GM18507 (cell line): ENCODE data around the gene BBS5.
"Not testable (repeated sequence)": the region's sequence is repeated elsewhere in the genome, so short reads cannot be mapped to it uniquely, and the experiment has no call there.

Experiments
- DNase-seq: peaks from one replicate; pipeline ENCODE4 v3.0.0; 2011; ENCODE audit warnings: low read depth; ENCODE audit not compliant: insufficient read length; ENCODE audit errors: extremely low spot score
- FAIRE-seq: peaks from 2 replicates; lab custom pipeline; 2011; peaks lifted over from hg19 to GRCh38; lab: Jason Lieb, UNC

BBS5 gene

DNA sequence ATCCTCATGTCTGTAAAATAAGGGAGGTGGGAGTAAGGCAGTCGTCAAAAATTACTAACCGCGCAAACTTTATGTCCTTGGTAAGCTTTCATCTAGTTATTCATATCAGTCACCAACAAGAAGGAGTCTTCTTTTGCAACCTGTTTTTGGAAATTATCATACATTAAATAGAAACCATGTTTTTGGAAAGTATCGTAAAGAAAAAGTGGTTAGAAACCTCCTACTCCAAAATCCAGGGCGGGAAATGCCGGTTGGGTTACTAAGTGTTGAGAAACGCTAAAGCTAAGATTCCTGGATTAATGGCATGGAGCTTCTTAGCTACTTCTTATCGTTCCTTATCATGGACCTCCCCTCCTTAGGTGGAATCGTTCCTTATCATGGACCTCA lies 778 bp downstream of the BBS5 start:
- FAIRE-seq = no peak
- no peak for DNase-seq

DNA sequence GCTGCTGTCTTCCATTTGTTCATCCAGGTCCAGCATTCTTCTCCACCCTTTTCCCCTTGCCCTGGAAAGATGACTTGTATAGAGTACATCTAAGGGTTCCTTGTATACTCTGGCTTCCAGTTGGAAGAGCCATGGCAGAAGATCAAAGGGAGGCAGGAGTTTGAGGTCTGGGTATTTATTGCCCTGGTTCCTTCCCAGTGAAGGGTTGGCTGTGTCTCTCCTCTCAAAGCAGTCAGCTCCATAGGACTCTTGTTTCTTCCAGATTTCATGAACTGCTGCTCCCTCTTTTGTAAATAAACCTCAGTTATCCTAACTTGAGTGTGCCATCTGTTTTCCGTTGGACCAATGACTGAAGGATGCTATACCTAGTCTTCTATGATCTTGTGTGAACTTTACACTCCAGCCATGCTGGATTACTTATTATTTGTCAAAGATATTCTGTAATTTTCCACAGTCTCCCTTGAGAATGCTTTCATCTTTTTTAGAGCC lies 6.4 kb downstream of the BBS5 start:
- FAIRE-seq = no peak
- DNase-seq = no peak

DNA sequence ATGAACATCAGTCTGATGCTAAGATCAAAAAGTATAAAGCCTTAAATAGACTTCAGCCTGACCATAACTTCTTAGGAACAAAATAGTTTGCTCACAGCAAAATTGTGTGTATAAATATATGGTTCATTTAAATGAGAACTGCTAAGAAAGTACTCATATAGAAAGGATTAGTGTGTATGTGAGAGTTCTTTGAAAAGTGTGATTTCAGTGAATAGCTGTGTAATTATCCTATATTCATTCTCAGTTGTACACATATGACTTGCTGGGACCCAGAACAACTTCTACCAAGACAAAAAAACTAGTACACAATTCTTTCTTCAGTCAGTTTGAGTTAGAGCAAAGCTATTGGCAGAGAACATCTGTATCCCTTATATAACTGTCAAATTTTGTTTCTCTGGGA lies 7.2 kb downstream of the BBS5 start:
- no peak for FAIRE-seq
- no peak for DNase-seq

GRCh38 chr2:169490834-169491233 lies 11.5 kb downstream of the BBS5 start:
- FAIRE-seq (no peak), DNase-seq (no peak)

DNA sequence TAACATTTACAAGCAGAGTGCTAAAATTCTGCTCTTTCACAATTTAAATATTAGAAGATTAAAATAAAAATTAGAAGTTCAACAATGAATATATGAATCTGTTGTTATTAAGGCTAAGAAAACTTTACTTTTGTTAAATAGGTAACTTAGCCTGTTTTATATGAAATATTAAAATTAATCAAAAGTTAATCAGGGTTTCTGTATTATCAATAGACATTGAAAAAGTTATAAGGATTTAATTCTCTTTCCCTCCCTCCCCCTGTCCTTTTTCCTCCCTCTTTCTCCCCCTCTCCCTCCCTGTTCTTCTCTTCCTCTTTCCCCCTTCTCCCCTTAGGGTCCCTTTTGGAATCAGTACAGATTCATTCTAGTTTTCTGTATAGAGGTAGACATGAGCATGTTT lies 12.1 kb downstream of the BBS5 start:
- DNase-seq = no peak
- no peak for FAIRE-seq

DNA sequence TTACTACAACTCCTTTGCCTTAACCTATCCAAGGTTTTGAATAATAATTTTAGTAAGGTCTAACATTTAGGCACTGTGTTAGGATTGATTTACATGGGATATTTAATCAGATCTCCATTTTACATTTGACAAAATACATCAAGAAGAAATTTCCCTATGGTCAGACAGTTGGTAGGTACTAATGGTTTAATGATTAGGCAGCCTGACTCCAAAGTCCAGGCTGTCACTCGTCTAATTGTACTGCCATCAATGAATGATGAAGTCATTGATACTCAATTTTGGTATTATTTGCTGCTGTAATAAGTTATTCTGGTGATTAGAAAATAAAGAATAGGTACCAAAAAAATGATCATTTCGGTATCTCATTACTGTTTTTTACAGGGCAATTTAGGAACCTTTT lies 14.1 kb downstream of the BBS5 start:
- no peak for FAIRE-seq
- no peak for DNase-seq

DNA sequence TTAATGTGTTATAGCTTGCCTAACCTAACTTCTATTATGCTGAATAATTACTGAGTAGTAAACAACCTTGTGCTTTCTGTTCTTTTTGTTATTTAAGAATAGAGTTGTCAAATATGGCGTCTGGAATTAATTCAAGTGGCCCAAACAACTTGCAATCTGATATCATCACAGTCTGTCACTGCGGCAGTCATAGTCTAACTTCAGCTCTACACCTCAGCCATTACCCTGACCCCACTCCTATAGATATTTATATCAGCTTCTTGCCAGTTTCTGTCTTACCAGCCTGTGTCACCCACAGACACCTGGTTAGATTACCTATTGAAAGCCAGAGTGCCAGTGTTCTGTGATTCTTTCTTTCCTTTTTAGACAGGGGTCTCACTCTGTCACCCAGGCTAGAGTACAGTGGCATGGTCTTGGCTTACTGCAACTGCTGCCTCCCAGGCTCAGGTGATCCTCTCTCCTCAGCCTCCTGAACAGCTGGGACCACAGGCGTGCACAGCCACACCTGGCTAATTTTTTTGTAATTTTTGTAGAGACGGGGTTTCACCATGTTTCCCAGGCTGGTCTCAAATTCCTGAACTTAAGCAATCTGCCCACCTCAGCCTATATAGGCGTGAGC lies 16.1 kb downstream of the BBS5 start:
- FAIRE-seq = no peak
- no peak for DNase-seq

DNA sequence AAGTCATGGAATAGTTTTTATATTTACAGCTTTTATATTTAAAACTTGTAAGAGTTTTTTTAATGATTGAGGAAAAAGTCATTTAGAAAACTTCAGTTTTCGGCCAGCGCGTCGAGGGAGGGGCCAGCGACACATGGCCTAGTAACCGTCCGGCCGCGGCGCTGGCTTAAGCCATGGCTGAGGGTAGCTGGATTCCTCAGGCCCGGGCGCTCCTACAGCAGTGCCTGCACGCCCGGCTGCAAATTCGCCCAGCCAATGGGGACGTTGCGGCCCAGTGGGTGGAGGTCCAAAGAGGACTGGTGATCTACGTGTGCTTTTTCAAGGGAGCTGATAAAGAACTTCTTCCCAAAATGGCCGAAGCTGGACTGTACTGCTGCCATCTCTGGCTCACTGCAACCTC lies 25.4 kb downstream of the BBS5 start:
- DNase-seq = no peak
- FAIRE-seq = peak; percentile 50

DNA sequence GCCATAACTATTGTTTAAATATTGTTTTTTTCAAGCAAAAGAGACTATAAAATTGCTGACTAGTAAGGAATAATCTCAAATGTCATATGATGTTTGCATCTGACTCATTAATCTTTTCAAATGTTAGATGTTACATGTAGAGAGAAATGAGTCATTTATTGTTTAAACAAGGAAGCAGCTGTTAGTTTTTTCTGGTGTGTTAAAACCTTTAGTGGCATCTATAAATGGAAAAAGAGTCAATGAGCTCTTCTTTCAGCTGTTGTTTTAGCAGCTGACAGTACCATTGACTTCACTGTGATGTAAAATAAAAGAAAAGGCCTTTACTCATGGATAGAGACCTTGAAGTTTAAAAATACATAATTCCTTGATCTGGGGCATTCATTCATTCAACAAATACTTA lies 28.4 kb downstream of the BBS5 start:
- DNase-seq (no peak), FAIRE-seq (no peak)

DNA sequence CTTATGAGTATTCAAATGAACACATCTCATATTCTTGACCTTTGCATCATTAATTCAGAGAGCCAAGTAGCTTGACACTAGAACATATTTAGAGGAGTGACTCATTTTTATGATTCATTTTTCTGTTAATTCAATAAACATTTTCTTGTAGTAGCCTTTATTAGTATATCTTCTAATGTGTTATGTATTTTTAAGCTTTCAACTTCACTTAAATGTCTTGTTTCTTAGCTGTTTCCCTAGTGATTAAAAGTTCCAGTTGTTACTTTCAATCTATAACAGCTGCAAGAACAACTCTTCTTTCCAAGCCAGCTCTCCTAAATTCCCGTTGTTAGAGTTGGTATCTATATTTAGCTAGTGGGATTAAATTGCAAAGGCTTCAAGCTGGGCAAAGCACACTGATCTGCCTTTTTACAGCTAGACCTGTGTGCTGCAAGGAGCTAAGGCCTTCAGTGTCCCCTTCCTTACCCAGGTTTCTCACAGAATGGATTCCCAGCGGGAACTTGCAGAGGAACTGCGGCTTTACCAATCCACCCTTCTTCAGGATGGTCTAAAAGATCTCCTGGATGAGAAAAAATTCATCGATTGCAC lies 30.1 kb downstream of the BBS5 start, which contains the start of gene KLHL41:
TSS of gene KLHL41 (plus strand) at position 405 of the 588 bp plus-strand sequence. CDS start at position 482, 77 bp downstream.
- DNase-seq = no peak
- no peak for FAIRE-seq

DNA sequence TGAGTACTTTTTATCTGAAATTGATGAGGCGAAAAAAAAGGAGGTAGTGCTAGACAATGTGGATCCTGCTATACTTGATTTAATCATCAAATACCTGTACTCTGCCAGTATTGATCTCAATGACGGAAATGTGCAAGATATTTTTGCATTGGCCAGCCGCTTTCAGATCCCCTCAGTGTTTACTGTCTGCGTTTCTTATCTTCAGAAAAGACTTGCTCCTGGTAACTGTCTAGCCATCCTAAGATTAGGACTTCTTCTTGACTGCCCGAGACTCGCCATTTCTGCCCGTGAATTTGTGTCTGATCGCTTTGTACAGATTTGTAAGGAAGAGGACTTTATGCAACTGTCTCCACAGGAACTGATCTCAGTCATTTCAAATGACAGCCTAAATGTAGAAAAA lies 30.7 kb downstream of the BBS5 start:
- no peak for DNase-seq
- FAIRE-seq = no peak

- DNase-seq (no peak), FAIRE-seq (no peak)
These were observed 31.2 kb downstream of the BBS5 start for GRCh38 chr2:169510496-169510895.

DNA sequence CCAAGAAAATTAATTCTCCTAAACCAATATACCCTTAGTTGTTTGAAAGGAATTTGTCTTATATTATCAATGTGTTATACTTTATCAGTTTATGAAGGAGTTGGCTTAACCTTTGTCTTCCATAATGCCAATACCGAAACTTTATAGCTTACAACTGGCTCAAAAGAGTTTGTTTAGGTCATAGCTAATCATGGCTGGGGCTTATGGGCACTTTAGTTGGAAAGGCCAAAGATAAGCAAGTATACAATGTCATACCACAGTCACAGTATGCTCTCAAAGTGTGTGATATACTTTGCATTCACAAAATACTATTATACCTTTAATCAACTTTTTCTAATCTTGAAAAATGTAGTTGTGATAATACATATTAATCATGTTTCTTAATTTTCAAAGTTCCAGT lies 32.5 kb downstream of the BBS5 start:
- FAIRE-seq (no peak), DNase-seq (no peak)

GRCh38 chr2:169512525-169512924 lies 33.2 kb downstream of the BBS5 start:
- FAIRE-seq (no peak), DNase-seq (no peak)

DNA sequence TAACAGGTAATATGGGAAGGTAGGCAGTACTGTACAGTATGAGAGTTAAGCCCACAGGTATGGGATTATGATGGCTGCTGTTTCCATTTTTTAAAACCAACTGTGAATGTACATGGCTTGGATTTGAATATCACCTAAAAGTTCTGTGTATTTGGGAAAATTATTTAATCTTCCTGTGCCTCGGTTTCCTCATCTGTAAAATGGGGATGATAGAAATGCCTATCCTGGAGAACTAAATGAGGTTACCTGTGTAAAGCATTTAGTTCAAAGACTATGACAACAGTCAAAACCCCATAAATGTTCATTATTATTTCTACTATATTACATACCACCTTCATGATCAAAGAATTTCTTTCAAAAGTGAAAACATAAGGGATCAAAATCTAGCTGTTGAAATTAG lies 33.8 kb downstream of the BBS5 start:
- no peak for FAIRE-seq
- DNase-seq = no peak

GRCh38 chr2:169513926-169514325 lies 34.6 kb downstream of the BBS5 start:
- DNase-seq = no peak
- no peak for FAIRE-seq

DNA sequence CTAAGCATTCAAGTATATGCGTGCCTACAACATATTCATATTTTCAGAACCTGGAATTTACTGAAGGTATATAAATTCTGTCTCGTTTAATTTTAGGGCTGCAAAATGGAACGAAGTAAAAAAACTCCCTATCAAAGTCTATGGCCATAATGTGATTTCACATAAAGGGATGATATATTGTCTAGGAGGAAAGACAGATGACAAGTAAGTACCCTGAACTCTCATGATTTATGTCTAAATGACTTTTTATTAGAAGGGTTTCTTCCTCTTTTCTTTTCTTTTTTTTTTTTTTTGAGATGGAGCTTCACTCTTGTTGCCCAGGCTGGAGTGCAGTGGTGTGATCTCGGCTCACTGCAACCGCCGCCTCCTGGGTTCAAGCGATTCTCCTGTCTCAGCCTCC lies 35.5 kb downstream of the BBS5 start:
- not testable (repeated sequence) for FAIRE-seq, DNase-seq

DNA sequence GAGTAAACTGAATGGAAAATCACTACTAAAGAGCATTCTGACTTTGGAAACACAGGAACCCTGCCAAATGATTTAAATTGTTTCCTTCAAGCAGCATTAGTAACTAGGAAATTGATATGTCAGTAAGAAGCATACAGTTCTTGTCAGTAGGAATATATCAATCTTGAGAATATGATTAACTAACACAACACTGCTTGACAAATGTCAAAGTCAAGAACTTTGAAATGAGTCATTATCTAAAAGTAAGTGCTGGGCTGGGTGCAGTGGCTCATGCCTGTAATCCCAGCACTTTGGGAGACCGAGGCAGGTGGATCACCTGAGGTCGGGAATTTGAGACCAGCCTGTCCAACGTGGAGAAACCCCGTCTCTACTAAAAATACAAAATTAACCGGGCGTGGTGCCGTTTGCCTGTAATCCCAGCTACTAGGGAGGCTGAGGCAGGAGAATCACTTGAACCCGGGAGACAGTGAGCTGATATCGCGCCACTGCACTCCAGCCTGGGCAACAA lies 37.2 kb downstream of the BBS5 start:
- FAIRE-seq, DNase-seq: not testable (repeated sequence)

DNA sequence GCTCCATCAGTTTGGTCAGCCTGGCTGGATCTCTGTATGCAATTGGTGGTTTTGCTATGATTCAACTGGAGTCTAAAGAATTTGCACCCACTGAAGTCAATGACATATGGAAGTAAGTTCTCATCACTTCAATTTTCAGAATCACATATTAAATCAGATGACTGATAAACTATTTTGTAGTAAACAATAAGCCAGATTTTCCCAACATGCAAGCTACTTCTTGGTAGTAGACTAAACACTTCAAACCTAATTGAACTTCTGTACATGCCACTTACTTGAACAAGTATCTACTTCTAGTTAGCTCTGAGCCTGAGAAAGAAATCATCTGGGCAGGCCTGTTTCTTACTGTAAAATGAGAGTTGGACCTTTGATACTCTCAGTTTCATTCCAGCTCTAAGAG lies 41.6 kb downstream of the BBS5 start:
- no peak for DNase-seq
- FAIRE-seq = no peak

DNA sequence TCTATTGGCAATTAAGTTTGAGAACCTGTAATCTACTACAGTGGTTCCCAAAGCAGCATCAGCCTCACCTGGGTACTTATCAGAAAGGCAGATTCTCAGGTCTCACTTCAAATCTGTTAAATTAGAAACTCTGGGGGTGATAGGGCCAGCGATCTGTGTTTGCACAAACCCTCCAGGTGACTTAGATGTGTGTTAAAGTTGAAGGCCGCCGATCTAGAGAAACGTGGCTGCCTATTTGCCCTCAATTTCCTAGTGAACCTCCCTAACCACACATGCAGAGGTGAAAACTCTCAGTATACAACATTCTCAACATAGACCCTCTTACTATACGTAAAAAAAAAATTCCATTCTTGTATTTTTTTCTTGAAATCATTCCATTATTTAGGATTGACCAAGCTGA lies 44.4 kb downstream of the BBS5 start:
- DNase-seq (no peak), FAIRE-seq (no peak)

DNA sequence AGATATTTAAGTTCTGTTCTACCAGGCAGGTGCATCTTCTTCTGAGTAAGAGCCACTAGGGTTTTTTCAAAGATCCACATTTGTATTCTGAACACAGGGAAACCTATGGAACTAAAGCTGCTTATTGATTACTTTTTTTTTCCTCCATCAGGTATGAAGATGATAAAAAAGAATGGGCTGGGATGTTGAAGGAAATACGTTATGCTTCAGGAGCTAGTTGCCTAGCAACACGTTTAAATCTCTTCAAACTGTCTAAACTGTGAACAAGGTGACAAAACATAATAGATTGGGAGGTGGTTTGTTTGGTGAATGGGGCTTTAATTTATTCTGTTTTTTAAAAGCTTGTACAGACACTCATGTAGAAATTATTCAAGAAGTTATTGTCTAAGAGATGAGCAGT lies 46.1 kb downstream of the BBS5 start:
- DNase-seq (no peak), FAIRE-seq (no peak)
